HepG2 (cell line): Measurements from ENCODE around the gene CCDC74B. TPM values are rescaled to one million over a fixed set of nuclear protein-coding genes. Genes with fewer than 3 reads are reported as not detected.
"Not testable (repeated sequence)": the region's sequence is repeated elsewhere in the genome, so short reads cannot be mapped to it uniquely, and the experiment has no call there.

Experiments used
- ATAC-seq: fragments of 200-7000 bp; cut with Tn5 transposase; 3 replicates; pipeline ENCODE4 v1.9.1; 2020; ENCODE audit warnings: mild to moderate bottlenecking, moderate library complexity
- BruUV-seq: library from RNA; stranded (reverse); fragments of 400-500 nt; replicated peaks from 2 replicates; lab custom pipeline; 2021; lab: Mats Ljungman, UMichigan
- CTCF ChIA-PET: fragments of 300-600 bp; formaldehyde crosslinking; extraction: SDS; loops from one replicate; lab custom pipeline; 2021; ENCODE audit warnings: low total read pairs, inconsistent platforms, low intra/inter-chr PET ratio; lab: Yijun Ruan, JAX
- POLR2A ChIA-PET: fragments of 350-600 bp; sonication (Branson Sonifier 250); formaldehyde crosslinking; loops from one replicate; lab custom pipeline; 2020; ENCODE audit warnings: antibody characterized with exemption, inconsistent platforms; lab: Yijun Ruan, JAX
- DNase-seq: peaks from one replicate; pipeline ENCODE4 v3.0.0-alpha.2; 2015; ENCODE audit warnings: low spot score
- FAIRE-seq: peaks from 3 replicates; lab custom pipeline; 2011; peaks lifted over from hg19 to GRCh38; lab: Jason Lieb, UNC
- H2AFZ ChIP-seq: one replicate; pipeline ENCODE4 v1.6.1; 2011; ENCODE audit warnings: low read length, inconsistent platforms
- H3K27ac ChIP-seq: fragments of 300-600 bp; 3 replicates; pipeline ENCODE4 v1.8.0; 2011; ENCODE audit warnings: mixed run types, mild to moderate bottlenecking, mixed read lengths, low read length, inconsistent platforms; ENCODE audit not compliant: insufficient read depth; ENCODE audit errors: extremely low read length
- H3K27me3 ChIP-seq, 2 experiments: fragments of 200-600 bp in 1 of 2; 2 replicates in 1 of 2; 3 replicates in 1 of 2; pipeline versions ENCODE4 v1.6.0 to v1.8.0; 2011; ENCODE audit warnings: low read length in 2 of 2, mild to moderate bottlenecking in 2 of 2, moderate library complexity in 2 of 2, inconsistent platforms in 1 of 2; ENCODE audit not compliant: insufficient read depth in 2 of 2, control insufficient read depth in 1 of 2
- H3K36me3 ChIP-seq, 2 experiments: fragments of 200-600 bp in 1 of 2; replicated peaks in 1 of 2; 2 replicates in 1 of 2; 3 replicates in 1 of 2; pipeline versions ENCODE4 v1.5.1 to v1.8.0; 2011; ENCODE audit warnings: low read length in 2 of 2, inconsistent platforms in 1 of 2; ENCODE audit not compliant: insufficient read depth in 2 of 2, control insufficient read depth in 1 of 2
- H3K4me1 ChIP-seq: 2 replicates; pipeline ENCODE4 v1.5.1; 2012; ENCODE audit warnings: low read length, inconsistent platforms; ENCODE audit not compliant: insufficient read depth
- H3K4me2 ChIP-seq: 2 replicates; pipeline ENCODE4 v1.6.0; 2011; ENCODE audit warnings: low read depth, low read length, inconsistent platforms
- H3K4me3 ChIP-seq, 3 experiments: fragments of 200-600 bp in 1 of 3; sonication (generic), shearing (Covaris generic) in 1 of 3; replicated peaks in 1 of 3; 2 replicates each; pipeline ENCODE4 v1.5.1; 2011 to 2016; ENCODE audit warnings: low read length in 3 of 3, inconsistent platforms in 2 of 3, low read depth in 2 of 3, mild to moderate bottlenecking in 2 of 3, control low read depth in 1 of 3, mixed read lengths in 1 of 3; ENCODE audit not compliant: insufficient read depth in 1 of 3
- H3K79me2 ChIP-seq: one replicate; pipeline ENCODE4 v1.6.1; 2011; ENCODE audit warnings: low read length, inconsistent platforms; ENCODE audit not compliant: insufficient read depth
- H3K9ac ChIP-seq: 2 replicates; pipeline ENCODE4 v1.6.0; 2011; ENCODE audit warnings: mild to moderate bottlenecking, low read depth, low read length, inconsistent platforms; ENCODE audit not compliant: insufficient read depth
- H3K9me3 ChIP-seq: 2 replicates; pipeline ENCODE4 v1.5.1; 2012; ENCODE audit warnings: mild to moderate bottlenecking, low read length
- H4K20me1 ChIP-seq: 2 replicates; pipeline ENCODE4 v1.6.0; 2011; ENCODE audit warnings: inconsistent platforms, mild to moderate bottlenecking, low read length, moderate library complexity; ENCODE audit not compliant: insufficient read depth
- TBL1XR1 ChIP-seq: fragments of 150-350 bp; IDR thresholded peaks from 2 replicates; pipeline ENCODE4 v1.6.1; 2014; ENCODE audit warnings: borderline replicate concordance, low read length; ENCODE audit not compliant: partially characterized antibody
- ZNF121 ChIP-seq: sonication (generic); formaldehyde crosslinking; IDR thresholded peaks from 2 replicates; pipeline ENCODE4 v1.5.0; 2020; ENCODE audit warnings: mild to moderate bottlenecking, missing genetic modification reagents
- ZNF615 ChIP-seq: sonication (generic); formaldehyde crosslinking; IDR thresholded peaks from 2 replicates; pipeline ENCODE4 v1.5.0; 2020; ENCODE audit warnings: mild to moderate bottlenecking, missing genetic modification reagents, borderline replicate concordance
- WGBS: methylation state at CpG from one replicate; pipeline ENCODE4 v1.1.6; 2017; ENCODE audit warnings: low lambda C conversion rate; 5-methylcytosine and 5-hydroxymethylcytosine counted together
- in situ Hi-C: cut with HindIII; loops from 2 replicates; pipeline ENCODE4 v1.10.0; 2017; ENCODE audit warnings: low pct_unique_long_range_greater_than_20kb; ENCODE audit not compliant: extremely low pct_ligation_motif_present
- intact Hi-C: fragments of 100-400 bp; cut with micrococcal nuclease; formaldehyde crosslinking; loops from one replicate; pipeline ENCODE4 v1.10.0; 2022; ENCODE audit not compliant: unreplicated experiment
- polyA plus RNA-seq, 8 experiments: library from polyadenylated mRNA; depleted of rRNA in 3 of 8; stranded (reverse) in 7 of 8; unstranded in 1 of 8; fragments of >200 nt; fragmentation: Illumina TruSeq in 4 of 8; extraction: Trizol in 4 of 8; gene quantifications; 2 replicates each; pipeline versions ENCODE4 v1.2.1 to v1.2.3, GENCODE V29; 2011 to 2016; ENCODE audit warnings: low read depth in 4 of 8, missing spikeins in 1 of 8, mixed read lengths in 1 of 8; ENCODE audit not compliant: insufficient read depth in 1 of 8
- total RNA-seq, 5 experiments: library from RNA; depleted of rRNA; stranded (reverse); fragments of >200 nt; fragmentation: Illumina TruSeq; extraction: Trizol; gene quantifications; 2 replicates each; pipeline ENCODE4 v1.2.3, GENCODE V29; 2016; ENCODE audit warnings: low read depth in 1 of 5

Gene CCDC74B
- total and polyA plus RNA-seq, 2 of the 13 experiments (the other 11 are each of a cell fraction or from before 2014, with no cell fraction given) = 0.07 to 0.11 TPM

- Histone ChIP-seq H2AFZ (no peak overlapping the region), H3K4me3 (no peak overlapping the region), H3K9ac (no peak overlapping the region), H3K27me3 (no peaks in the 10 kb centered on the region), H3K79me2 (no peaks in the 10 kb centered on the region)
- no TSS peak for BruUV-seq
- FAIRE-seq = no peak
- ChIA-PET POLR2A (no interaction called here), CTCF (no interaction called here)
- no peak for DNase-seq
- TF ChIP-seq ZNF121 (CRISPR knock-in tag) (no peak), TBL1XR1 (no peak), ZNF615 (CRISPR knock-in tag) (no peak)
- TF ChIP-seq, all 625 proteins: peak for 0
- no peak overlapping the region for H3K27ac ChIP-seq
- 95% methylated on average over 24 of the region's 25 CpGs for WGBS
- ATAC-seq = no peak
- in situ Hi-C loops = loop anchor here (10.0 kb wide), 1 partner anchor 182 kb away; no protein-coding TSS in a partner anchor
- intact Hi-C loops = no loop called here
- no peaks in the 10 kb centered on the region for H3K4me1 ChIP-seq
- no peak overlapping the region for H3K4me2 ChIP-seq
- H3K36me3 ChIP-seq = peaks cover 12 to 37% of the 10 kb centered on the region in 2 experiments; a peak in 4 of 5 replicates
- no peaks in the 10 kb centered on the region for H3K9me3 ChIP-seq
- H4K20me1 ChIP-seq = no peaks in the 10 kb centered on the region
Observed at GRCh38 chr2:130152816-130153595, 8.1 kb upstream of the CCDC74B start.

- H3K9ac ChIP-seq, DNase-seq, H3K9me3 ChIP-seq, CTCF ChIA-PET, BruUV-seq, H3K27ac ChIP-seq, H3K4me1 ChIP-seq, POLR2A ChIA-PET, H3K27me3 ChIP-seq, H3K4me2 ChIP-seq, intact Hi-C loops, H3K79me2 ChIP-seq, H4K20me1 ChIP-seq, ATAC-seq, H2AFZ ChIP-seq, H3K4me3 ChIP-seq, FAIRE-seq: not testable (repeated sequence)
- over 99% methylated on average over 27 of the region's 27 CpGs for WGBS
- in situ Hi-C loops = loop anchor here (10.0 kb wide), 1 partner anchor 183 kb away; no protein-coding TSS in a partner anchor
- peaks cover 10 to 37% of the 10 kb centered on the region in 2 experiments; a peak in 4 of 5 replicates for H3K36me3 ChIP-seq
Observed at GRCh38 chr2:130152136-130152815, 7.4 kb upstream of the CCDC74B start.

GRCh38 chr2:130151145-130151512 lies 6.2 kb upstream of the CCDC74B start:
- ATAC-seq = 0 out of 3 replicates have a peak, but pooled peaks have one; percentile 4
- peaks cover 10 to 34% of the 10 kb centered on the region in 2 experiments; a peak in 4 of 5 replicates for H3K36me3 ChIP-seq
- POLR2A ChIA-PET, FAIRE-seq, H3K4me2 ChIP-seq, H2AFZ ChIP-seq, H3K79me2 ChIP-seq, H4K20me1 ChIP-seq, H3K4me3 ChIP-seq, H3K4me1 ChIP-seq, H3K27ac ChIP-seq, intact Hi-C loops, H3K9ac ChIP-seq, H3K9me3 ChIP-seq, BruUV-seq, DNase-seq, H3K27me3 ChIP-seq, CTCF ChIA-PET: not testable (repeated sequence)
- 72% methylated on average over 5 of the region's 5 CpGs for WGBS
- in situ Hi-C loops = loop anchor here (10.0 kb wide), 1 partner anchor 184 kb away; no protein-coding TSS in a partner anchor
